ENCODE results near the gene CD180. TPM values are rescaled to one million over a fixed set of nuclear protein-coding genes. Genes with fewer than 3 reads are reported as not detected.

The CD180 gene
- total RNA-seq, 1 donor from 2014 or later: not detected

DNA sequence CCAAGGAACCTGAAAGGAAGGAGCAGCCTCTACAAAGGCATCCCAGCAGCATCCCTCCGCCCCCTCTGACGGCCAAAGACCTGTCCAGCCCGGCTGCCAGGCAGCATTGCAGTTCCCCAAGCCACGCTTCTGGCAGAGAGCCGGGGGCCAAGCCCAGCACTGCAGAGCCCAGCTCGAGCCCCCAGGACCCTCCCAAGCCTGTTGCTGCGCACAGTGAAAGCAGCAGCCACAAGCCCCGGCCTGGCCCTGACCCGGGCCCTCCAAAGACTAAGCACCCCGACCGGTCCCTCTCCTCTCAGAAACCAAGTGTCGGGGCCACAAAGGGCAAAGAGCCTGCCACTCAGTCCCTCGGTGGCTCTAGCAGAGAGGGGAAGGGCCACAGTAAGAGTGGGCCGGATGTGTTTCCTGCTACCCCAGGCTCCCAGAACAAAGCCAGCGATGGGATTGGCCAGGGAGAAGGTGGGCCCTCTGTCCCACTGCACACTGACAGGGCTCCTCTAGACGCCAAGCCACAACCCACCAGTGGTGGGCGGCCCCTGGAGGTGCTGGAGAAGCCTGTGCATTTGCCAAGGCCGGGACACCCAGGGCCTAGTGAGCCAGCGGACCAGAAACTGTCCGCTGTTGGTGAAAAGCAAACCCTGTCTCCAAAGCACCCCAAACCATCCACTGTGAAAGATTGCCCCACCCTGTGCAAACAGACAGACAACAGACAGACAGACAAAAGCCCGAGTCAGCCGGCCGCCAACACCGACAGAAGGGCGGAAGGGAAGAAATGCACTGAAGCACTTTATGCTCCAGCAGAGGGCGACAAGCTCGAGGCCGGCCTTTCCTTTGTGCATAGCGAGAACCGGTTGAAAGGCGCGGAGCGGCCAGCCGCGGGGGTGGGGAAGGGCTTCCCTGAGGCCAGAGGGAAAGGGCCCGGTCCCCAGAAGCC lies 30.8 kb downstream of the CD180 start:
- Mint-ChIP-seq H3K9me3 (ENCODE audit: low read depth) (no peaks in the 10 kb centered on the region), H3K36me3 (ENCODE audit: insufficient read depth) (peaks cover 19% of the 10 kb centered on the region), H3K27me3 (no peaks in the 10 kb centered on the region), H3K4me1 (ENCODE audit: low read depth) (peaks cover 2% of the 10 kb centered on the region), H3K4me3 (ENCODE audit: low read depth) (no peak overlapping the region), H3K27ac (peak overlapping the region; percentile 94)
- peak; percentile 82 for TF ChIP-seq CTCF (IDR thresholded peaks at IDR 0.05; ENCODE audit: unreplicated experiment)
- peak; percentile 63 for DNase-seq (ENCODE audit: low spot score, unreplicated experiment)

GRCh38 chr5:67164856-67165525 lies 31.6 kb downstream of the CD180 start:
- no peak overlapping the region for H3K27ac Mint-ChIP-seq
- peaks cover 19% of the 10 kb centered on the region for H3K36me3 Mint-ChIP-seq (ENCODE audit: insufficient read depth)
- no peaks in the 10 kb centered on the region for H3K9me3 Mint-ChIP-seq (ENCODE audit: low read depth)
- TF ChIP-seq CTCF (IDR thresholded peaks at IDR 0.05; ENCODE audit: unreplicated experiment): no peak
- peaks cover 2% of the 10 kb centered on the region for H3K4me1 Mint-ChIP-seq (ENCODE audit: low read depth)
- no peak for DNase-seq (ENCODE audit: low spot score, unreplicated experiment)
- no peaks in the 10 kb centered on the region for H3K27me3 Mint-ChIP-seq
- H3K4me3 Mint-ChIP-seq (ENCODE audit: low read depth): no peak overlapping the region

DNA sequence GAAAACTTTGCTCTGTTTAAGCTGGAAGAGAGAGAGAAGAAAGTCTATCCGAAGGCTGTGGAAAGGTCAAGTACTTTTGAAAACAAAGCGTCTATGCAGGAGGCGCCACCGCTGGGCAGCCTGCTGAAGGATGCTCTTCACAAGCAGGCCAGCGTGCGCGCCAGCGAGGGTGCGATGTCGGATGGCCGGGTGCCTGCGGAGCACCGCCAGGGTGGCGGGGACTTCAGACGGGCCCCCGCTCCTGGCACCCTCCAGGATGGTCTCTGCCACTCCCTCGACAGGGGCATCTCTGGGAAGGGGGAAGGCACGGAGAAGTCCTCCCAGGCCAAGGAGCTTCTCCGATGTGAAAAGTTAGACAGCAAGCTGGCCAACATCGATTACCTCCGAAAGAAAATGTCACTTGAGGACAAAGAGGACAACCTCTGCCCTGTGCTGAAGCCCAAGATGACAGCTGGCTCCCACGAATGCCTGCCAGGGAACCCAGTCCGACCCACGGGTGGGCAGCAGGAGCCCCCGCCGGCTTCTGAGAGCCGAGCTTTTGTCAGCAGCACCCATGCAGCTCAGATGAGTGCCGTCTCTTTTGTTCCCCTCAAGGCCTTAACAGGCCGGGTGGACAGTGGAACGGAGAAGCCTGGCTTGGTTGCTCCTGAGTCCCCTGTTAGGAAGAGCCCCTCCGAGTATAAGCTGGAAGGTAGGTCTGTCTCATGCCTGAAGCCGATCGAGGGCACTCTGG lies 32.6 kb downstream of the CD180 start:
- Mint-ChIP-seq H3K4me3 (ENCODE audit: low read depth) (no peak overlapping the region), H3K4me1 (ENCODE audit: low read depth) (peaks cover 2% of the 10 kb centered on the region), H3K27me3 (no peaks in the 10 kb centered on the region), H3K36me3 (ENCODE audit: insufficient read depth) (peaks cover 19% of the 10 kb centered on the region), H3K27ac (no peak overlapping the region), H3K9me3 (ENCODE audit: low read depth) (no peaks in the 10 kb centered on the region)
- TF ChIP-seq CTCF (IDR thresholded peaks at IDR 0.05; ENCODE audit: unreplicated experiment): no peak
- no peak for DNase-seq (ENCODE audit: low spot score, unreplicated experiment)

DNA sequence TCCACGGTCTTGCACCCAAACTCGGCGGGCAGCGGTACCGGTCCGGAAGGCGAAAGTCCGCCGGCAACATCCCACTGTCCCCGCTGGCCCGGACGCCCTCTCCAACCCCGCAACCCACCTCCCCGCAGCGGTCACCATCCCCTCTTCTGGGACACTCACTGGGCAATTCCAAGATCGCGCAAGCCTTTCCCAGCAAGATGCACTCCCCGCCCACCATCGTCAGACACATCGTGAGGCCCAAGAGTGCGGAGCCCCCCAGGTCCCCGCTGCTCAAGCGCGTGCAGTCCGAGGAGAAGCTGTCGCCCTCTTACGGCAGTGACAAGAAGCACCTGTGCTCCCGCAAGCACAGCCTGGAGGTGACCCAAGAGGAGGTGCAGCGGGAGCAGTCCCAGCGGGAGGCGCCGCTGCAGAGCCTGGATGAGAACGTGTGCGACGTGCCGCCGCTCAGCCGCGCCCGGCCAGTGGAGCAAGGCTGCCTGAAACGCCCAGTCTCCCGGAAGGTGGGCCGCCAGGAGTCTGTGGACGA lies 33.3 kb downstream of the CD180 start:
- peaks cover 2% of the 10 kb centered on the region for H3K4me1 Mint-ChIP-seq (ENCODE audit: low read depth)
- H3K27ac Mint-ChIP-seq: no peak overlapping the region
- H3K27me3 Mint-ChIP-seq: no peaks in the 10 kb centered on the region
- no peak for TF ChIP-seq CTCF (IDR thresholded peaks at IDR 0.05; ENCODE audit: unreplicated experiment)
- no peaks in the 10 kb centered on the region for H3K9me3 Mint-ChIP-seq (ENCODE audit: low read depth)
- H3K4me3 Mint-ChIP-seq (ENCODE audit: low read depth): no peak overlapping the region
- peaks cover 19% of the 10 kb centered on the region for H3K36me3 Mint-ChIP-seq (ENCODE audit: insufficient read depth)
- DNase-seq (ENCODE audit: low spot score, unreplicated experiment): no peak

GRCh38 chr5:67161767-67162166 lies 34.8 kb downstream of the CD180 start:
- TF ChIP-seq CTCF (IDR thresholded peaks at IDR 0.05; ENCODE audit: unreplicated experiment): no peak
- H3K4me1 Mint-ChIP-seq (ENCODE audit: low read depth): peaks cover 2% of the 10 kb centered on the region
- H3K27ac Mint-ChIP-seq: no peak overlapping the region
- H3K27me3 Mint-ChIP-seq: no peaks in the 10 kb centered on the region
- no peak overlapping the region for H3K4me3 Mint-ChIP-seq (ENCODE audit: low read depth)
- H3K9me3 Mint-ChIP-seq (ENCODE audit: low read depth): no peaks in the 10 kb centered on the region
- no peak for DNase-seq (ENCODE audit: low spot score, unreplicated experiment)
- H3K36me3 Mint-ChIP-seq (ENCODE audit: insufficient read depth): peaks cover 18% of the 10 kb centered on the region
